ENCODE results near the gene ACAP3.

ACAP3 gene

DNA sequence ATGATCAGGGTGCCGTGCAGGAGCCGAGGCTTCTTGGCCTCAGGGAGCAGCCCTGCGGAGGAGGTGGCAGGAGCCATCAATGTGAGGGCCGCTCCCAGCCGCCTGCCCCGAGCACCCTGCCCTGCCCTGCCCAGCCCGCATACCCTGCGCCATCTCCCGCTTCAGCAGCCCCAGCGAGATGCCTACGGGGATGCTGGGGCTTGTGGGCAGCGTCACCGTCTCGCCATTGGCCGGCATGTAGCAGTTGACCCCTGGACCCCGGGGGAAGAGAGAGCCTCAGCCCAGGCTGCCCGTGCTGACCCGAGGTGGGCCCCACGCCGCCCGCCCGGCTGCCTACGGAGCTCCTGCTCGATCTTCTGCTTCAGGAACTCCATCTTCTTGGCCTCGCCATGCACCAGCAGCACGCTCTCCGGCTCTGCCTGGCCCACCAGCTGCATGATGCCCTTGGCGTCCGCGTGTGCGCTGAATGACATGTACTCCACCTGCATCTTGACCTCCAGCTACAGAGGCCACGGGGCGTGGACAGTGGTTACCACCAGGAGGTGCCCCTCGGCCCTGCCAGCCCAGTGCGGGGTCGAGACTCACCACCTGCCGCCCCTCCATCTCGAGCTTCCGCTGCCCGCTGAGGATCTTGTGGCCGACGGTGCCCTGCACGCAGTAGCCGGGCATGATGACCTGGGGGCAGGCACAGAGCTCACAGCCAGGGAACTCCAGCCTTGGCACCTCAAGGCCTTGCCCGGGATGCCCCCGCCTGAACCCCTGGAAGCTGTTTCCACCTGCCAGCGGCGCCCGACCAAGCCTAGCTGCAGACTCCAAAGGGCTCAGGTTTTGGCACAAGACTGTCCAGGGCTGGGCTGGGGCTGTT, 5.0 kb upstream of the ACAP3 start:
- Histone ChIP-seq H3K9me3 (ENCODE audit: severe bottlenecking) (no peaks in the 10 kb centered on the region), H3K27ac (no peak overlapping the region; the same call in 1 of the 2 replicates), H3K36me3 (peaks cover 88% of the 10 kb centered on the region), H3K27me3 (ENCODE audit: insufficient read depth, low read depth, severe bottlenecking) (no peaks in the 10 kb centered on the region), H3K4me3 (ENCODE audit: low read depth, low read length) (no peak overlapping the region)
- TF ChIP-seq, protein P1, sequence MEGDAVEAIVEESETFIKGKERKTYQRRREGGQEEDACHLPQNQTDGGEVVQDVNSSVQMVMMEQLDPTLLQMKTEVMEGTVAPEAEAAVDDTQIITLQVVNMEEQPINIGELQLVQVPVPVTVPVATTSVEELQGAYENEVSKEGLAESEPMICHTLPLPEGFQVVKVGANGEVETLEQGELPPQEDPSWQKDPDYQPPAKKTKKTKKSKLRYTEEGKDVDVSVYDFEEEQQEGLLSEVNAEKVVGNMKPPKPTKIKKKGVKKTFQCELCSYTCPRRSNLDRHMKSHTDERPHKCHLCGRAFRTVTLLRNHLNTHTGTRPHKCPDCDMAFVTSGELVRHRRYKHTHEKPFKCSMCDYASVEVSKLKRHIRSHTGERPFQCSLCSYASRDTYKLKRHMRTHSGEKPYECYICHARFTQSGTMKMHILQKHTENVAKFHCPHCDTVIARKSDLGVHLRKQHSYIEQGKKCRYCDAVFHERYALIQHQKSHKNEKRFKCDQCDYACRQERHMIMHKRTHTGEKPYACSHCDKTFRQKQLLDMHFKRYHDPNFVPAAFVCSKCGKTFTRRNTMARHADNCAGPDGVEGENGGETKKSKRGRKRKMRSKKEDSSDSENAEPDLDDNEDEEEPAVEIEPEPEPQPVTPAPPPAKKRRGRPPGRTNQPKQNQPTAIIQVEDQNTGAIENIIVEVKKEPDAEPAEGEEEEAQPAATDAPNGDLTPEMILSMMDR (IDR thresholded peaks at IDR 0.05; ENCODE audit: low read depth, low read length): no peak
- no peak for DNase-seq

DNA sequence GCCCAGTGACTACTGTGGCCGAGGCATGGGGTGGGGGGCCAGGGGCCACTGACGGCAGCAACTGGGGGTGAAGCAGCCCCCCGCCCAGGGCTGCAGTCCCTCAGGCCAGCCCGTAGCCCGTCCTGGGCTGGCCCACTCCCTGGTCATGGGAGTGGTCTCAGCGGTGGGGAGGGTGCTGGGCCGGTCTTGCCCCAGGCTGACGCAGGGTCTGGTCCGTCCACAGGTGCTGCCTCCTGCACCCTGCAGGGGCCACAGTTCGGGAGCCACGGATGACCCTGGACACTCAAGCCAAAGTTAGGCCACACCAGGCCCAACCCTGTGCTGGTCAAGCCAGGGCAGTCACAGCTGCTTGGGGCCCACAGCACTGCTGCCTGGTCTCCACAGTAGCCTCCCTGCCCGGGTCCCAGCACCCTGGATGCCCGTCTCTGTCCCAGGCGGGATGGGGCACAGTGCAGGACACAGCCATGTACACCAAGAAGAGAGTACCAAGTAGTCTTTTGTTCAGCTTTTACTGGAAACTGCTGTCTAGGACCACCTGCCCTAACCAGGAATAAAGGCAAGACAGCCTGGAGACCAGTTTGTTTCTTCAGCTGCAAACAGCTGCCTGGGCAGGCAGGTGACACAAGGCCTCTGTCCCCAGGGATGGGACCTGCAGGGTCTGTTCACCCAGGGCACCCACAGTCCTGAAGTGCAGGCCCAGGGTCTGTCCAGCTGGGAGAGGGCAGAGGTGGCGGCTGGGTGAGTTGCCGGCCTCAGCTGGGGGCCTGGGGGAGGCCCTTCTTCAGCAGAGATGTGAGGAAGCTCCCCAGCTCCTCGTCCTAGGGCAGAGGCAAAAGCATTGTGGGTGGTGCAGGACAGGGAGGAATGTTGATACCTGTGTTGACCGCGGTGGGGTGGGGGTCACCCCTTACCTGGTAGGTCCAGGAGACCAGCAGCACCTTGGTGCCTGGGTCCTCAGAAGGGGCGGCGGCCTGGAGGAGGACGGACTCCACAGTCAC, 3.7 kb upstream of the ACAP3 start:
- no peaks in the 10 kb centered on the region for H3K9me3 ChIP-seq (ENCODE audit: severe bottlenecking)
- no peaks in the 10 kb centered on the region for H3K27me3 ChIP-seq (ENCODE audit: insufficient read depth, low read depth, severe bottlenecking)
- no peak overlapping the region for H3K27ac ChIP-seq
- DNase-seq: no peak
- TF ChIP-seq, protein P1 (IDR thresholded peaks at IDR 0.05; ENCODE audit: low read depth, low read length): no peak
- H3K36me3 ChIP-seq: peaks cover 80% of the 10 kb centered on the region
- H3K4me3 ChIP-seq (ENCODE audit: low read depth, low read length): no peak overlapping the region

DNA sequence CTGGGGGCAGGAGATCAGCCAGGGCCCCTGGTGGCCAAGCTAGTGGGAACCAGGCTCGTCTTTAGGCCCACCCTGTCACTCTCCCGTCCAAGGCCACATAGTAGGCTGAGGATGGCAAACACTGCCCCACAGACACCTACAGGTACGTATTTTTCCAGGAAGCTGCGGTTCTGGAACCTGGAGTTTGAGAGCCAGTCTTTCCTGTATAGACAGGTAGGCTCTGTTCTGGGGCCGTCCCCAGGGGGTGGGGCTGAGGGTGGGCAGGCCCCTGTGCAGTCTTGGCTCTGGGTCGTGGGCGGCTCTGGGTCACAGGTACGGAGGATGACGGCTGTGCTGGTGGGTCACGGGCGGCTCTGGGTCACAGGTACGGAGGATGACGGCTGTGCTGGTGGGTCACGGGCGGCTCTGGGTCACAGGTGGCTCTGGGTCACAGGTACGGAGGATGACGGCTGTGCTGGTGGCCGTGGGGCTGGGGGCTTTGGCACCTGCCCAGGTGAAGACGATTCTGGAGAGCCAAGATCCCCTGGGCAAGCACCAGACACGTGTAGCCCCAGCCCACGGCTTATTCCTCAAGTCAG, 2.8 kb upstream of the ACAP3 start:
- Histone ChIP-seq H3K27me3 (ENCODE audit: insufficient read depth, low read depth, severe bottlenecking) (no peaks in the 10 kb centered on the region), H3K36me3 (peaks cover 74% of the 10 kb centered on the region), H3K27ac (peak overlapping the region; percentile 99), H3K4me3 (ENCODE audit: low read depth, low read length) (no peak overlapping the region), H3K9me3 (ENCODE audit: severe bottlenecking) (no peaks in the 10 kb centered on the region)
- DNase-seq: no peak
- TF ChIP-seq, protein P1 (IDR thresholded peaks at IDR 0.05; ENCODE audit: low read depth, low read length): no peak

DNA sequence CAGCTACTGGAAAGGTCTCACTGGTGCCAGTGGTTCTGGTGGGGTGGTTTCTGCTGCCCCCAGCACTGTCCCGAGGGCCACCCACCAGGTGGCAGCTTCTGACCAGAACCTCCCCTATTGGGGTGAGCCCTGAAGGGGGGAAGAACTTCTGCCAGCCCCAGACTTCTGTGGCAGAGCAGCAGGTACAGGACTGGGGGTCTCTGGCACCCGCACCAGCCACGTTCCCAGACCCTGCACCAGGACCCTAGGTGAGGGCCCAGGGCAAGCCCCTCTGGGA, 2.3 kb upstream of the ACAP3 start:
- Histone ChIP-seq H3K27ac (peak overlapping the region; percentile 99), H3K27me3 (ENCODE audit: insufficient read depth, low read depth, severe bottlenecking) (no peaks in the 10 kb centered on the region), H3K9me3 (ENCODE audit: severe bottlenecking) (no peaks in the 10 kb centered on the region), H3K4me3 (ENCODE audit: low read depth, low read length) (peak overlapping the region; percentile 83; the same call in 1 of the 2 replicates), H3K36me3 (peaks cover 70% of the 10 kb centered on the region)
- TF ChIP-seq, protein P1 (IDR thresholded peaks at IDR 0.05; ENCODE audit: low read depth, low read length): no peak
- no peak for DNase-seq

DNA sequence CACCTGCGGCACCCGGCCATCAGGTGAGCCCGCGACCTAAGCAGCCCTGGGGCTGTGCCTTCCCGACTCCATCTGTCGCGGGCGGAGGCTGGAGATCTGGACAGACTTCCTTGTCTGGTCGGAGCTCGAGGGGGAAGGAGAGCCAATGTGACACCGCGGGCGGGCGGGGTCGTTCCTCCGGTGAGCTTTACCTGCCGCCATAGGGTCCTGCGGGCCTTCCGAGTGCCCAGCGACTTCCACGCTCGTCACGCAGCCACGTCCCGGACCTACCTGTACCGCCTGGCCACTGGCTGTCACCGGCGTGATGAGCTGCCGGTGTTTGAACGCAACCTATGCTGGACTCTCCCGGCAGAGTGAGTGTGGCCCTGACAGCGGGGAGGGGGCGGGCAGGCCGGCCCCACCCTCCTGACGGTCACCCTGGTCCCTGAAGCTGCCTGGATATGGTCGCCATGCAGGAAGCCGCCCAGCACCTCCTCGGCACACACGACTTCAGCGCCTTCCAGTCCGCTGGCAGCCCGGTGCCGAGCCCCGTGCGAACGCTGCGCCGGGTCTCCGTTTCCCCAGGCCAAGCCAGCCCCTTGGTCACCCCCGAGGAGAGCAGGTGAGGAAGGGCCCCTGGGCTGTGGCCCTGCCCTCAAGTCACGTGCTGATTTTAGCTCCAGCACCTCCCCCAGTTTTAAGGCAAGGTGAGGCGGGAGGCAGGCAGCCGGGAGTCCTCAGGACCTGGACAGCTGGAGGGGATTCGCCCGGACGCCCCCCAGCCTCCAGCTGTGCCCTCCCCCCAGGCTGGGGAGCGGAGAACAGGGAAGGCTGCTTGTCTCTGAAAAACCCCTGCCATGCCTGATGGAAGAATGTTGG, 1.8 kb upstream of the ACAP3 start:
- H3K27ac ChIP-seq: peak overlapping the region; percentile 99
- DNase-seq: peak; percentile 47
- peak overlapping the region; percentile 83 for H3K4me3 ChIP-seq (ENCODE audit: low read depth, low read length)
- H3K27me3 ChIP-seq (ENCODE audit: insufficient read depth, low read depth, severe bottlenecking): no peaks in the 10 kb centered on the region
- TF ChIP-seq, protein P1 (IDR thresholded peaks at IDR 0.05; ENCODE audit: low read depth, low read length): no peak
- peaks cover 64% of the 10 kb centered on the region for H3K36me3 ChIP-seq
- no peaks in the 10 kb centered on the region for H3K9me3 ChIP-seq (ENCODE audit: severe bottlenecking)
